IPS-20b (cell line): ENCODE data around the gene TEAD1.
A peak's percentile ranks its signal among the peaks of the same experiment; 100 is the strongest.

ENCODE experiments used
- H3K27ac ChIP-seq: one replicate; pipeline ENCODE4 v1.5.1; 2013; ENCODE audit warnings: low read length
- H3K27me3 ChIP-seq: 2 replicates; pipeline ENCODE4 v1.6.1; 2013; ENCODE audit warnings: mild to moderate bottlenecking, low read length, inconsistent platforms; ENCODE audit not compliant: insufficient read depth
- H3K36me3 ChIP-seq: 2 replicates; pipeline ENCODE4 v1.6.1; 2013; ENCODE audit warnings: low read depth, mild to moderate bottlenecking, inconsistent platforms, low read length, moderate library complexity; ENCODE audit not compliant: insufficient read depth
- H3K4me1 ChIP-seq: 2 replicates; pipeline ENCODE4 v1.6.1; 2013; ENCODE audit warnings: mild to moderate bottlenecking, control low read depth, inconsistent platforms, low read length, moderate library complexity; ENCODE audit not compliant: insufficient read depth
- H3K4me3 ChIP-seq: 2 replicates; pipeline ENCODE4 v1.5.1; 2013; ENCODE audit warnings: mild to moderate bottlenecking, low read length, inconsistent platforms
- H3K9ac ChIP-seq: 2 replicates; pipeline ENCODE4 v1.6.1; 2013; ENCODE audit warnings: low read depth, mild to moderate bottlenecking, inconsistent platforms, low read length, moderate library complexity
- H3K9me3 ChIP-seq: 2 replicates; pipeline ENCODE4 v1.6.1; 2013; ENCODE audit warnings: mild to moderate bottlenecking, low read depth, low read length, inconsistent platforms; ENCODE audit not compliant: insufficient read depth

TEAD1 gene

GRCh38 chr11:12906501-12906900 is 232.3 kb downstream of the TEAD1 start:
- H3K27me3 ChIP-seq = no peaks in the 10 kb centered on the region
- no peaks in the 10 kb centered on the region for H3K9me3 ChIP-seq
- H3K36me3 ChIP-seq = peaks cover 48% of the 10 kb centered on the region
- H3K4me3 ChIP-seq = no peak overlapping the region
- H3K9ac ChIP-seq = no peak overlapping the region
- peaks cover 12% of the 10 kb centered on the region; the same call in 1 of the 2 replicates for H3K4me1 ChIP-seq
- no peak overlapping the region for H3K27ac ChIP-seq

- no peak overlapping the region for H3K4me3 ChIP-seq
- no peaks in the 10 kb centered on the region for H3K27me3 ChIP-seq
- peaks cover 17% of the 10 kb centered on the region for H3K4me1 ChIP-seq
Observed at GRCh38 chr11:12909879-12910278, 235.7 kb downstream of the TEAD1 start.

DNA sequence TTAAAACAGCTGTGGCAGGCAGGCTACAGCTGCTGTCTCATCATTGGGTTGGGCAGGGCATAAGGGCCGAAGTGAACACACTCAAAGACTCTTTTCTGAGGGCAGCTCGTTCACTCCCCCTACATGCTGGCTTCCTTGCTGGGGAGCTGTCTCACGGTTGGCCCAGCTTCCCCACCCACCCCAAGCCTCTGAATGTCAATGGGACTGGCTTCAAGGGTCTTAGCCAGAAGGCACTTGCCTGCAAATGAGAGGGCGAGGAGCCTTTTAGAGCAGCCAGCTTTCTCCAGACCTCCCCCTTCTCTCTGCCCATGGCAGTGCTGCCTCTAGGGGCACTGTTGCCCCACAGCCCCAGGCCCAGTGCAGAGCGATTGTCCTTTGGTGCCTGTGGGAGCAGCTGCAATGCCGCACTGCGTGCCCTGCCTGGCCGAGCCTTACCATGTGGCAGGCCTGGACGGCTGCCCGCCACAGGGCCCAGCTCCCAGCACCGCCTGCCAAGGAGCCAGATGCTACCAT is 240.2 kb downstream of the TEAD1 start:
- Histone ChIP-seq H3K27ac (peak overlapping the region; percentile 4), H3K27me3 (no peaks in the 10 kb centered on the region), H3K36me3 (peaks cover 11% of the 10 kb centered on the region; the same call in 1 of the 2 replicates), H3K4me3 (peak overlapping the region; percentile 46; the same call in 1 of the 2 replicates), H3K4me1 (peaks cover 24% of the 10 kb centered on the region), H3K9ac (peak overlapping the region; percentile 71; the same call in 1 of the 2 replicates), H3K9me3 (no peaks in the 10 kb centered on the region)

More at GRCh38 chr11:12909879-12910278, 235.7 kb downstream of the TEAD1 start:
- peaks cover 16% of the 10 kb centered on the region; the same call in 1 of the 2 replicates for H3K36me3 ChIP-seq
- H3K27ac ChIP-seq = no peak overlapping the region
- H3K9me3 ChIP-seq = no peaks in the 10 kb centered on the region
- H3K9ac ChIP-seq = no peak overlapping the region

DNA sequence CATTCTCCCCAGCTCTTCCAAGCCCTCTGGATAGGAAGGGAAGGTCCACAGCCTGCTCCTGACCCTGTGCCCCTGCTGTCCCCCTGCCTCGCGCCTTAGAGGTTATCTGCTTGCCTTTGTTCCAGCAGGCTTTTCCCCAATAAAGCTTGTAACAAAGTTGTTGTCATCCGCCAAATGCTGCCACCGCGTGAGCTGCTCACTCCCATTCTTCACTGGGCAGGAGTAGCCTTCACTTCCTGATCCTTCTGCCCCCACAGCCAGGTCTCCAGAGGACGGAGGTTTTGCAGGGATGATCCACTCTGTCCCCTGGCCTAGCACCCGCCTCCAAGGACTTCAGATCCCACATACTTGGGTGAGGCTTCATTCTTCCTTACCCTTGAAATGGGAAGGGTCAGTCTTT is 240.9 kb downstream of the TEAD1 start:
- Histone ChIP-seq H3K4me3 (peak overlapping the region; percentile 46; the same call in 1 of the 2 replicates), H3K27me3 (no peaks in the 10 kb centered on the region), H3K27ac (peak overlapping the region; percentile 4), H3K4me1 (peaks cover 24% of the 10 kb centered on the region), H3K9me3 (no peaks in the 10 kb centered on the region), H3K36me3 (peaks cover 11% of the 10 kb centered on the region; the same call in 1 of the 2 replicates), H3K9ac (peak overlapping the region; percentile 71; the same call in 1 of the 2 replicates)

DNA sequence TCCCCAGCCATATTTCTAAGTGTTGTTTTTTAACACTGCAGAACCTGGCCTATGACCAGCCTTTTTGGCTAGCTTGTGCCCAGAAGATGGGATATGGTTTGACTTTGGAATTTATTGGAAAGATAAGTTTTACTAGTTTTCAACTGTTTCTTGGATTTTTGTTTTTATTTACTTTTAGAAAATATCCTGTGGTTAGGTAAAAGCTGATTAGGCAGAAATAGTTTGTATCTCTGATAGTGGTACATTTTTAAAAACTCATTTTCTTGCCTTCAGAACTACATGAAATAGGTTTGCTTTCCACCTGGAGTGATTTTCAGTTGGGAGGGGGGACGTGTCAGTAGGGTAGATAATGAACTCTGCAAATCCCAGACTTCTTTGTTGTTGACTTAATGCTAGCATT is 243.6 kb downstream of the TEAD1 start:
- Histone ChIP-seq H3K4me3 (no peak overlapping the region), H3K9me3 (no peaks in the 10 kb centered on the region), H3K36me3 (peaks cover 11% of the 10 kb centered on the region; the same call in 1 of the 2 replicates), H3K27ac (no peak overlapping the region), H3K27me3 (no peaks in the 10 kb centered on the region), H3K4me1 (peaks cover 22% of the 10 kb centered on the region), H3K9ac (no peak overlapping the region)

DNA sequence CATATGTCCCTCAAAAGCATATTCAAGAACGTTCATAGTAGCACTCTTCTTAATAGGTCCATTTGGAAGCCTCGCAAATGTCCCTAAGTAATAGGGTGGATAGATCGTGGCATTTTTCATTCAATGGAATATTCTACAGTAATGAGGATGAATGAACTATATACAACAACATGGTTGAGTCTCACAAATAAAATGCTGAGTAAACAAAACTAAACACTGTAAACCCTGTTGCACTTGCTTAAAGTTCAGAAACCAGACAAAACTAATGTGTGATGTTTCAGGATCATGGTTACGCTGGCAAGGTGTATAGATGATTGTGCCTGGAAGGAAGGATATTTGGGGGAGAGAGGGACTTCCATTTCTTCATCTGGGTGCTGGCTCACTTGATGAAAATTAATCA is 244.4 kb downstream of the TEAD1 start:
- Histone ChIP-seq H3K9me3 (no peaks in the 10 kb centered on the region), H3K4me3 (no peak overlapping the region), H3K36me3 (peaks cover 11% of the 10 kb centered on the region; the same call in 1 of the 2 replicates), H3K9ac (no peak overlapping the region), H3K27me3 (no peaks in the 10 kb centered on the region), H3K27ac (no peak overlapping the region), H3K4me1 (peaks cover 14% of the 10 kb centered on the region)

DNA sequence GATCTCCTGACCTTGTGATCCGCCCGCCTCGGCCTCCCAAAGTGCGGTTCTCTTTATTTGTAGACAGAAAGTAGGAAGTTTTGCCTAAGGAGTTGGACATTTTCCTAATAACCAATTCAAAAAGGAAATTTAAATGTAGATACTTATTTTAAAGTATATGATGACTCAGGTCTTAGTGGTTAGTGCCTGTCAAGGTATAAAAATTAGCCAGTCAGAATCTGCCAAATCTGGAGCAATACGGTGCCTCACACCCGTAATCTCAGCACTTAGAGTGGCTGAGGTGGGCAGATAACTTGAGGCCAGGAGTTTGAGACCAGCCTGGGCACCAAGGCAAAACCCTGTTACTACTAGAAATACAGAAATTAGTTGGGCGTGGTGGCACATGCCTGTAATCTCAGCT is 248.2 kb downstream of the TEAD1 start:
- Histone ChIP-seq H3K9me3 (no peaks in the 10 kb centered on the region), H3K27ac (no peak overlapping the region), H3K27me3 (no peaks in the 10 kb centered on the region), H3K9ac (no peak overlapping the region), H3K36me3 (peaks cover 22% of the 10 kb centered on the region), H3K4me1 (peaks cover 3% of the 10 kb centered on the region; the same call in 1 of the 2 replicates), H3K4me3 (no peak overlapping the region)

DNA sequence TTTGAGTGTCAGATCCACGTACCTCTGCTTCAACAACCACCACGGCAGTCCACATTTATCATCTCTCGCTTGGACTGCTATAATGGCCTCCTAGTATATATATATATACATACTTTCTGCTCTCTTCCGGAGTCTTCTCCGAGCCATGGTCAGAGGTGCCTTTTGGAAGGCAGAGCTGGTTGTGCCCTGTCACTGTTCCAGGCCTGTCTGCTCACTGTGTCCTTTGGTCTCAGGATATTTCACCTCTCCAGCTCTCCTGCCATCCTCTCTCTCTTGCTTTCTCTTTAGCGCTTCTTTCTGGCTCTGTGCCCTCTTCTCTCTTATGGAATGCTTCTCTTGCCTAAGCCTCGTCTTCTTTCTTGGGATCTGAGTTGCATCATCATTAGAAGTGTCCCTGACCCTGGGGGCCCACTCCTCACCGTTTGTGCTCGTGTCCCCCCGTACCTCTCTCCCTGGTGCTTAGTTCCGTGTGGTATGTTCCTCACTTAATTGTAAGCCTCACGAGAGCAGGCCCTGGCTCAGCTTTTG is 248.8 kb downstream of the TEAD1 start:
- Histone ChIP-seq H3K9ac (no peak overlapping the region), H3K27me3 (no peaks in the 10 kb centered on the region), H3K4me3 (no peak overlapping the region), H3K27ac (no peak overlapping the region), H3K9me3 (no peaks in the 10 kb centered on the region), H3K36me3 (peaks cover 22% of the 10 kb centered on the region), H3K4me1 (peaks cover 3% of the 10 kb centered on the region; the same call in 1 of the 2 replicates)

DNA sequence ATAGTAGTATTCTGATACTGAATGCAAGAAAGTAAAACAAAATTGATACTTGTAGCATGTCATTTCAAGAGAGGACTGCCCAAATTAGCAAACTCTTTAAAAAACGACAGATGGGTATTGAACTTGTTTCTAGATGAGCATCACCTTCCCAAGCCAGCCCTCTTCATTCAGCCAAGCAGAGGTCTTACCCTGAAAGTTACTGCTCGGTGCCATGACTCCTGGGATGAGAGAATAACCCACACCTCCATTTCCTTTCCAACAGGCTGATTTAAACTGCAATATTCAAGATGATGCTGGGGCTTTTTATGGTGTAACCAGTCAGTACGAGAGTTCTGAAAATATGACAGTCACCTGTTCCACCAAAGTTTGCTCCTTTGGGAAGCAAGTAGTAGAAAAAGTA is 250.4 kb downstream of the TEAD1 start:
- Histone ChIP-seq H3K4me3 (no peak overlapping the region), H3K27me3 (no peaks in the 10 kb centered on the region), H3K9me3 (no peaks in the 10 kb centered on the region), H3K27ac (no peak overlapping the region), H3K9ac (no peak overlapping the region), H3K36me3 (peaks cover 22% of the 10 kb centered on the region), H3K4me1 (peaks cover 3% of the 10 kb centered on the region; the same call in 1 of the 2 replicates)

GRCh38 chr11:12925520-12925919 is 251.3 kb downstream of the TEAD1 start:
- H3K4me1 ChIP-seq = peaks cover 3% of the 10 kb centered on the region; the same call in 1 of the 2 replicates
- no peak overlapping the region for H3K4me3 ChIP-seq
- no peaks in the 10 kb centered on the region for H3K9me3 ChIP-seq
- no peak overlapping the region for H3K9ac ChIP-seq
- H3K27me3 ChIP-seq = no peaks in the 10 kb centered on the region
- peaks cover 27% of the 10 kb centered on the region for H3K36me3 ChIP-seq
- H3K27ac ChIP-seq = no peak overlapping the region

DNA sequence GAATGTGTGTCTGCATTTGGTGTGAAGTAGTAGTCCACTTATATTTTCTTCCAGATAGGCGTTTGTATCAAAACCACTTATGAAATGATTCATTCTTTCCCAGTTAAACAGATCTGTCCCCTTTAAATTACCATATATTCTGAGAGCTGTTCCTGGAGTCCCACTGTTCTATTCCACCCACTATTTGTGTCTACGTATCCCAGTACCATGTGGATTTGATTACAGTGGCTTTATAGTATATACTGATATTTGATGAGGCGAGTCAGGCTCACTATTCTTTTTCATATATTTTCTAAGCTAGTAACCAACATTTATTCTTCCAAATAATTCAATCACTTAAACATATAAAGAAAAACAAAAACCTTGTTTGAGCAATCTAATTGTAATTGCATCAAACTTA is 253.0 kb downstream of the TEAD1 start:
- no peak overlapping the region for H3K4me3 ChIP-seq
- H3K27me3 ChIP-seq = no peaks in the 10 kb centered on the region
- H3K27ac ChIP-seq = no peak overlapping the region

DNA sequence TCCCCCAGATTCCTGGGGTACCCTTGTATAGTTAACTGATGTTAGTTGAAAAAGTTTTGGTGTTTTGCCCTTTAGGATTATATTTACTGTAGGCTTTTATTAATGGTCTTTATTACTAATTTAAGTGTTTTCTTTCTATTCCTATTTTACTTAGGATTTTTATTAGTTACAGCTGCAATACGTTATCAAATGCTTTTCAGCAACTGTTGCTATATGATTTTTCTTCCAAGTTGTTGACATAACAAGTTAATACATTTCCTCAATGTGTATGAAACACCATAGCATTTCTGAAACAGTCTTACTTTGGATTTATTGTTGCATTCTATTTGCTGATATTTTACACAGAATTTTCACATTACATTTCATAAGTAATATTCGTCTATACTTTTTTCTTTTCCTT is 253.7 kb downstream of the TEAD1 start:
- Histone ChIP-seq H3K4me3 (no peak overlapping the region), H3K9me3 (no peaks in the 10 kb centered on the region), H3K4me1 (no peaks in the 10 kb centered on the region), H3K27ac (no peak overlapping the region), H3K36me3 (peaks cover 48% of the 10 kb centered on the region), H3K27me3 (no peaks in the 10 kb centered on the region), H3K9ac (no peak overlapping the region)

More for the DNA sequence above, 253.0 kb downstream of the TEAD1 start:
- no peaks in the 10 kb centered on the region for H3K9me3 ChIP-seq
- peaks cover 42% of the 10 kb centered on the region for H3K36me3 ChIP-seq
- H3K9ac ChIP-seq = no peak overlapping the region
- no peaks in the 10 kb centered on the region for H3K4me1 ChIP-seq
